ENCODE measurements around the gene ACADL. TPM values are rescaled to one million over a fixed set of nuclear protein-coding genes. Genes with fewer than 3 reads are reported as not detected.

The ACADL gene
- polyA plus RNA-seq, 1 experiment, result not detected

- Histone ChIP-seq H3K4me3 (ENCODE audit: low read depth, low read length) (no peak overlapping the region), H3K27me3 (ENCODE audit: control insufficient read depth, insufficient read depth, low read length) (no peaks in the 10 kb centered on the region), H3K36me3 (ENCODE audit: control insufficient read depth, insufficient read depth, low read length) (no peaks in the 10 kb centered on the region)
- DNase-seq (ENCODE audit: low read depth), result no peak
- CTCF ChIA-PET, result interaction anchor here (0.9 kb wide), 1 partner anchor 15 kb away, joined by 3 read pairs; no protein-coding TSS in a partner anchor
- no peak for TF ChIP-seq CTCF (IDR thresholded peaks at IDR 0.05; ENCODE audit: insufficient read depth, low read depth, low read length)
- POLR2A ChIA-PET, result interaction anchor here (0.6 kb wide), 1 partner anchor 750 kb away, joined by 14 read pairs; no protein-coding TSS in a partner anchor
Measured at GRCh38 chr2:210162466-210163124, 62.7 kb downstream of the ACADL start.

DNA sequence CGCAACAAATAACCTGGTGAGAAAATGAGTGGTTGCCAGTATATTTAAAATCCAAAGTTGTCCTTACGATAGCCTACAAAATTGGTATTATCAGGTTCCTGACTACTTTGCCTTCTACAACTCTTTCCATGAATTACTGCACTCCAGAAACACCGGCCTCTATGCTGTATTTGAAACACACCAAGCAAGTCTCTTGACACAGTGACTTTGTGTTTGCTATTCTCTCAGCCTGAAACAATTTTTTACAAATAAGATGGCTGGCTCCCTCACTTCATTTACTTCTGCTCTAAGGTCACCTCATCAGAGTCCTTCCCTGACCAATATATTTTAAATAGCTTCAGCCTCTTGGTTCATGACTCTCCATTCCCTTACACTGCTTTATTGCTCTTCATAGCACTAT is 66.2 kb downstream of the ACADL start:
- TF ChIP-seq CTCF (IDR thresholded peaks at IDR 0.05; ENCODE audit: insufficient read depth, low read depth, low read length), result no peak
- H3K36me3 ChIP-seq (ENCODE audit: control insufficient read depth, insufficient read depth, low read length), result no peaks in the 10 kb centered on the region
- H3K27me3 ChIP-seq (ENCODE audit: control insufficient read depth, insufficient read depth, low read length), result no peaks in the 10 kb centered on the region
- ChIA-PET POLR2A (no interaction called here), CTCF (no interaction called here)
- no peak for DNase-seq (ENCODE audit: low read depth)
- no peak overlapping the region for H3K4me3 ChIP-seq (ENCODE audit: low read depth, low read length)

DNA sequence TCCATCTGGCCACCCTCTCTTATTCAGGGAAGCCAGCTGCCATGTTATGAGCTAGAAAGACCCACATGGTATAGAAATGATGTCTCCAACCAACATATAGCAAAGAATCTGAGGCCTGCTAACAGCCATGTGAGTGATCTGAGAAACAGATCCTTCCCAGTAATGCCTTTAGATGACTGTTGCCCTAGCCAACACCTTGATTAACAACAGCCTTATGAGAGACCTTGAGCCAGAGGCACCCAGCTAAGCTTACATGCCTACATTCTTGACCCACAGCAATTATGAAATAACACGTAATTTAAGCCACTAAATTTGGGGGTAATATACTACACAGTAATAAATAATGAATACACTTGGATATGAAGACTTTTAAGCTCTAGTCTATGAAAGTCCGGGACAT is 67.0 kb downstream of the ACADL start:
- Histone ChIP-seq H3K4me3 (ENCODE audit: low read depth, low read length) (no peak overlapping the region), H3K27me3 (ENCODE audit: control insufficient read depth, insufficient read depth, low read length) (no peaks in the 10 kb centered on the region), H3K36me3 (ENCODE audit: control insufficient read depth, insufficient read depth, low read length) (no peaks in the 10 kb centered on the region)
- POLR2A ChIA-PET, result no interaction called here
- no peak for DNase-seq (ENCODE audit: low read depth)
- TF ChIP-seq CTCF (IDR thresholded peaks at IDR 0.05; ENCODE audit: insufficient read depth, low read depth, low read length), result no peak
- CTCF ChIA-PET, result interaction anchor here (0.6 to 0.8 kb wide), 2 partner anchors 38 to 726 kb away, joined by 3 read pairs; no protein-coding TSS in a partner anchor

GRCh38 chr2:210157526-210157925 is 67.7 kb downstream of the ACADL start:
- no peaks in the 10 kb centered on the region for H3K27me3 ChIP-seq (ENCODE audit: control insufficient read depth, insufficient read depth, low read length)
- ChIA-PET CTCF (interaction anchor here (1.0 kb wide), 1 partner anchor 19 kb away, joined by 3 read pairs; no protein-coding TSS in a partner anchor), POLR2A (no interaction called here)
- no peak for DNase-seq (ENCODE audit: low read depth)
- TF ChIP-seq CTCF (IDR thresholded peaks at IDR 0.05; ENCODE audit: insufficient read depth, low read depth, low read length), result no peak
- H3K4me3 ChIP-seq (ENCODE audit: low read depth, low read length), result no peak overlapping the region
- H3K36me3 ChIP-seq (ENCODE audit: control insufficient read depth, insufficient read depth, low read length), result no peaks in the 10 kb centered on the region

- DNase-seq (ENCODE audit: low read depth), result no peak
- TF ChIP-seq CTCF (IDR thresholded peaks at IDR 0.05; ENCODE audit: insufficient read depth, low read depth, low read length), result no peak
- CTCF ChIA-PET, result no interaction called here
- Histone ChIP-seq H3K27me3 (ENCODE audit: control insufficient read depth, insufficient read depth, low read length) (no peaks in the 10 kb centered on the region), H3K36me3 (ENCODE audit: control insufficient read depth, insufficient read depth, low read length) (peaks cover 2% of the 10 kb centered on the region), H3K4me3 (ENCODE audit: low read depth, low read length) (no peak overlapping the region)
- POLR2A ChIA-PET, result no interaction called here
Measured at GRCh38 chr2:210147614-210148013, 77.6 kb downstream of the ACADL start.

Small RNA genes within 50 kb of the gene (small RNA-seq; reads per million reads assigned to genes)
- gene RF00019 (ENCODE audit: insufficient read length, low read depth, low replicate concordance), result not detected

Other genes with a start within 250 kb of the ACADL start
- gene RPE, start 222.8 kb downstream of the ACADL start, polyA plus RNA-seq (2011; rRNA removed), result 71.0 and 78.3 TPM in 2 replicates
- 2.8 and 3.9 TPM in 2 replicates for gene KANSL1L, start 54.0 kb downstream of the ACADL start, polyA plus RNA-seq (2011; rRNA removed)
- not detected in 2 replicates for gene MYL1, start 89.7 kb upstream of the ACADL start, polyA plus RNA-seq (2011; rRNA removed)

Measured in BJ (cell line).